Activated B cell treated with CpG ODN at 0.5 μM for 24 hours (primary cell): ENCODE data around the gene RBM23. TPM values are rescaled to one million over a fixed set of nuclear protein-coding genes. Genes with fewer than 3 reads are reported as not detected.
"Not testable (repeated sequence)": the region's sequence is repeated elsewhere in the genome, so short reads cannot be mapped to it uniquely, and the experiment has no call there.

Experiments
- ATAC-seq: fragments of 200-7000 bp; cut with Tn5 transposase; one replicate; pipeline ENCODE4 v1.10.0; 2021; ENCODE audit warnings: low read depth, mild to moderate bottlenecking, moderate library complexity
- CTCF ChIA-PET: fragments of 350-600 bp; sonication (Branson Sonifier 250); formaldehyde crosslinking; loops from one replicate; lab custom pipeline; 2021; ENCODE audit warnings: antibody characterized with exemption; lab: Charles Lee
- POLR2A ChIA-PET: fragments of 350-600 bp; sonication (Branson Sonifier 250); formaldehyde crosslinking; loops from one replicate; lab custom pipeline; 2021; ENCODE audit warnings: antibody characterized with exemption; lab: Charles Lee
- DNase-seq: peaks from one replicate; pipeline ENCODE4 v3.0.0; 2022
- H3K27ac Mint-ChIP-seq: one replicate; pipeline ENCODE4 v1.8.0; 2020; ENCODE audit warnings: mixed read lengths
- H3K27me3 Mint-ChIP-seq: one replicate; pipeline ENCODE4 v1.8.0; 2021; ENCODE audit warnings: mixed read lengths
- H3K36me3 Mint-ChIP-seq: one replicate; pipeline ENCODE4 v1.8.0; 2021; ENCODE audit warnings: low read depth, mixed read lengths
- H3K4me1 Mint-ChIP-seq: one replicate; pipeline ENCODE4 v1.8.0; 2021; ENCODE audit warnings: mixed read lengths
- H3K4me3 Mint-ChIP-seq: one replicate; pipeline ENCODE4 v1.8.0; 2020; ENCODE audit warnings: mild to moderate bottlenecking, mixed read lengths
- H3K9me3 Mint-ChIP-seq: one replicate; pipeline ENCODE4 v1.8.0; 2020; ENCODE audit warnings: mixed read lengths
- CTCF ChIP-seq: fragments of 200-600 bp; IDR thresholded peaks from one replicate; pipeline ENCODE4 v1.8.0; 2022; ENCODE audit warnings: antibody characterized with exemption, mild to moderate bottlenecking
- intact Hi-C: fragments of 100-400 bp; cut with micrococcal nuclease; formaldehyde crosslinking; loops from one replicate; pipeline ENCODE4 v1.15.1; 2024
- total RNA-seq: library from RNA; stranded (reverse); gene quantifications from 2 replicates; pipeline ENCODE4 v1.2.3, GENCODE V29; 2022

RBM23 gene
- total RNA-seq, 1 donor from 2014 or later: 131 TPM

GRCh38 chr14:22854963-22855724, 63.8 kb downstream of the RBM23 start:
- Mint-ChIP-seq H3K4me3 (no peak overlapping the region), H3K27me3 (no peaks in the 10 kb centered on the region), H3K4me1 (peaks cover 10% of the 10 kb centered on the region), H3K27ac (no peak overlapping the region), H3K9me3 (no peaks in the 10 kb centered on the region), H3K36me3 (no peaks in the 10 kb centered on the region)
- DNase-seq (no peak), ATAC-seq (no peak)
- CTCF ChIA-PET: interaction anchor here (0.7 to 6.0 kb wide), 17 partner anchors 11 to 480 kb away, joined by 3 to 125 read pairs (median 5); partner anchors contain the start of genes DAD1, LRP10 and OXA1L
- intact Hi-C loops: no loop called here
- TF ChIP-seq CTCF: no peak
- POLR2A ChIA-PET: interaction anchor here (0.6 to 4.4 kb wide), 6 partner anchors 17 to 363 kb away, joined by 3 to 25 read pairs (median 4); no protein-coding TSS in a partner anchor

- H3K36me3 Mint-ChIP-seq, H3K9me3 Mint-ChIP-seq, intact Hi-C loops, H3K4me1 Mint-ChIP-seq, ATAC-seq, H3K27me3 Mint-ChIP-seq, DNase-seq, H3K4me3 Mint-ChIP-seq, H3K27ac Mint-ChIP-seq: not testable (repeated sequence)
- CTCF ChIA-PET: interaction anchor here (0.9 to 6.0 kb wide), 18 partner anchors 8 to 468 kb away, joined by 3 to 125 read pairs (median 11); partner anchors contain the start of genes DAD1, LRP10, OXA1L and REM2
- POLR2A ChIA-PET: interaction anchor here (0.6 to 4.4 kb wide), 9 partner anchors 16 to 284 kb away, joined by 3 to 25 read pairs (median 5); partner anchors contain the start of genes LRP10 and OXA1L
These were observed 64.7 kb downstream of the RBM23 start for GRCh38 chr14:22854296-22854695.

- H3K27ac Mint-ChIP-seq: peak overlapping the region; percentile 78
- POLR2A ChIA-PET: interaction anchor here (0.5 to 4.4 kb wide), 15 partner anchors 8 to 297 kb away, joined by 3 to 25 read pairs (median 4); partner anchors contain the start of genes DAD1, LRP10 and OXA1L
- peak; percentile 81 for TF ChIP-seq CTCF
- H3K9me3 Mint-ChIP-seq: no peaks in the 10 kb centered on the region
- DNase-seq (peak; percentile 97), ATAC-seq (peak; percentile 94)
- no peaks in the 10 kb centered on the region for H3K36me3 Mint-ChIP-seq
- H3K4me3 Mint-ChIP-seq: peak overlapping the region; percentile 79
- CTCF ChIA-PET: interaction anchor here (0.6 to 6.0 kb wide), 45 partner anchors 9 to 538 kb away, joined by 3 to 125 read pairs (median 5); partner anchors contain the start of genes AJUBA, DAD1, LRP10 and OXA1L
- peaks cover 6% of the 10 kb centered on the region for H3K27me3 Mint-ChIP-seq
- peaks cover 6% of the 10 kb centered on the region for H3K4me1 Mint-ChIP-seq
- intact Hi-C loops: loop anchor here (1.0 to 2.0 kb wide), 17 partner anchors 18 to 538 kb away; partner anchors contain the start of genes DAD1 and LRP10
These were observed 65.8 kb downstream of the RBM23 start for GRCh38 chr14:22852940-22853767.

GRCh38 chr14:22852599-22852939, 66.4 kb downstream of the RBM23 start:
- ChIA-PET CTCF (interaction anchor here (0.6 to 6.0 kb wide), 42 partner anchors 10 to 538 kb away, joined by 3 to 125 read pairs (median 5); partner anchors contain the start of genes AJUBA, DAD1, LRP10 and OXA1L), POLR2A (interaction anchor here (0.5 to 4.4 kb wide), 12 partner anchors 9 to 296 kb away, joined by 3 to 25 read pairs (median 5); partner anchors contain the start of genes DAD1, LRP10 and OXA1L)
- Mint-ChIP-seq H3K4me3 (no peak overlapping the region), H3K36me3 (no peaks in the 10 kb centered on the region), H3K27me3 (peaks cover 6% of the 10 kb centered on the region), H3K9me3 (no peaks in the 10 kb centered on the region), H3K4me1 (peaks cover 6% of the 10 kb centered on the region), H3K27ac (peak overlapping the region; percentile 78)
- ATAC-seq: no peak
- no peak for TF ChIP-seq CTCF
- no peak for DNase-seq
- intact Hi-C loops: loop anchor here (2.0 kb wide), 3 partner anchors 140 to 538 kb away; no protein-coding TSS in a partner anchor

GRCh38 chr14:22852178-22852577, 66.8 kb downstream of the RBM23 start:
- POLR2A ChIA-PET: interaction anchor here (0.7 to 4.4 kb wide), 8 partner anchors 11 to 296 kb away, joined by 3 to 25 read pairs (median 4); partner anchors contain the start of genes DAD1 and OXA1L

More at GRCh38 chr14:22852178-22852577, 66.8 kb downstream of the RBM23 start:
- not testable (repeated sequence) for H3K27me3 Mint-ChIP-seq, H3K9me3 Mint-ChIP-seq, H3K27ac Mint-ChIP-seq, ATAC-seq, H3K36me3 Mint-ChIP-seq, H3K4me3 Mint-ChIP-seq, DNase-seq, H3K4me1 Mint-ChIP-seq
- intact Hi-C loops: loop anchor here (2.0 kb wide), 3 partner anchors 139 to 537 kb away; no protein-coding TSS in a partner anchor
- CTCF ChIA-PET: interaction anchor here (0.6 to 6.0 kb wide), 36 partner anchors 10 to 538 kb away, joined by 3 to 125 read pairs (median 6); partner anchors contain the start of genes AJUBA, DAD1, LRP10 and OXA1L
